NCI-H128 (cell line): ENCODE measurements around the gene MESP1.

Source experiments
- DNase-seq: peaks from one replicate; lab custom pipeline; 2025; ENCODE audit not compliant: unreplicated experiment; lab: John Stamatoyannopoulos, UW

Gene MESP1

DNA sequence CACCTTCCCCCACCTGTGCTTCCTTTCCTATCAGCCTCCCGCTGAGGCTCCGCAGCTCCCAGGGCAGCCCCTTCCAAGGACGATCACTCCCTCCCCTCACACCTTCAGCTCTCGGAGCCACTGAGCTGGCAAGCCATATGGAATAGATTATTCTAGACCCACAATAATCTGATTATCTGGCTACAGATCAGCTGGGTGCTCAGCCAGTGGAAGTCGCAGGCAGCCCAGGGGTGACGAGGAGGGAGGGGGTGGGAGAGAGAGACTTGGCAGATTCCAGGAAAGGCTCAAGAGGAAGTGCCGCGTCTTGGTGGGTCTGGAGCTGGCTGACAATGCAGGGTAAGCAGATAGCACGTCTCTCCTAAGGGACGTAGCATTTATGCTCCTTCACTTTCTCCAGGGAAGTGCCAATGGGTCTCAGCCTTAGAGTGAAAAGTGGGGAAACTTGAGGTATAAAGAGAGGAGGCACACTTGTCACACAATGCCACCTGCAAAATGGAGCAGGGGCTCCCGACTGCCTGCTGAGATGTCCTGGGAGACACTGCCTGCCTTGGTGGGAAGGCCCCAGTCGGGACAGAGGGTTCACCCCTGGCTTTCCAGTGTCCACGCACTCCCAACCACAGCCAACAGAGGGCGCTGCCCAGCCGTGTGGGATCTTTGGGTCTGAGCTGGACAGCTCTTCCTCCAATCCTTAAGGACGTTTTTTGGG lies 9.4 kb upstream of the MESP1 start:
- peak; percentile 14 for DNase-seq

DNA sequence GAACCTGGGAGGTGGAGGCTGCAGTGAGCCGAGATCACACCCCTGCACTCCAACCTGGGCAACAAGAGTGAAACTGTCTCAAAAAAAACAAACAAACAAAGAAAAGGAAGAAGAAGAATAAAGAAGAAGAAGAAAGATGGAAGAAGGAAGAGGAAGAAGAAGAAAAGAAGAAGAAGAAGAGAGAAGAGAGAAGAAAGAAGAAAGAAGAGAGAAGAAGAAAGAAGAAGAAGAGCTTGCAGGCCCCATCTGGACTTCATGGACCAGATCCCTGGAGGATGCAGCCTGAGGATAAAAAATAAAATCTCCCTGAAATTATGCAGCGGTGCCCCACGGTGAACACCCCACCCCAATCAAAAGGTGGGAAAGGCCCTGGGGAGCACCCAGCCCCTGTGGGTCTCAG lies 8.8 kb upstream of the MESP1 start:
- DNase-seq: no peak

DNA sequence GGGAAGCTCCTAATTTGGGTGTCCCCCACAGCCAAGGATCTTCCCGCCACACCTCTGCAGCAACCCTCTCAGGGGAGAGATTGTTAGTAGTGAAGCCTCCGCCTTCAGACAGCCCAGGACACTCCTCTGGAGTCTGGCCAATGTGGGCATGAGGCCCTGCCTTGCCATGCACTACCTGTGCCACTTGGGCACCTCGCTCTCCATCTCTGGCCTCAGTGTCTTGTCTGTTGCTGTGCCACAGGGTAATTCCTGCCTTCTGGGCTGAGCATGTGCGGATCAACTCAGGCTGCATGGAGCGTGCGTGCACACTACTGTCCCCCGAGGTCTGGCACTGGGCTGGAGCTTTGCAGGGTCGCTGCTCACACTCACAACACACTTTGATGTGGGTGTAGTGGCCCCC lies 7.9 kb upstream of the MESP1 start:
- no peak for DNase-seq

DNA sequence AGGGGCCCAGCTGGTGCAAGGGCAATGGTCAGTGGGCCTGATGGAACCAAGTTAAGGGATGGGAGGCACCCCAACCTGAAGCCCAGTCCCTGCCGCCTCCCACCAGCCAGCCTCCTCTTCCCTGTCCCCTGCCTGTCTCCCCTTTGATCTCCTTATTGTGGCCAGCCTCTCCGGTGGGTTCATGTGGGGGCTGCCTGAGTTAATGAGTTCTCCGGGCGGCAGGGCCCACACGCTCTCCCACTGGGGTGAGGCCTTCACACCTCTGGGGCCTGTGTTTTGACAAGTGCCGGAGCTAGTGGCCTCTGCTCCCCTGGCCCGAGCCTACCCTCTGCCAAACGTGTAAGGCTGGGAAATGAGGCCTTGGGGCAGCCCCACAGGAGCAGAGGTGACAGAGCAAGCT lies 7.2 kb upstream of the MESP1 start:
- no peak for DNase-seq

DNA sequence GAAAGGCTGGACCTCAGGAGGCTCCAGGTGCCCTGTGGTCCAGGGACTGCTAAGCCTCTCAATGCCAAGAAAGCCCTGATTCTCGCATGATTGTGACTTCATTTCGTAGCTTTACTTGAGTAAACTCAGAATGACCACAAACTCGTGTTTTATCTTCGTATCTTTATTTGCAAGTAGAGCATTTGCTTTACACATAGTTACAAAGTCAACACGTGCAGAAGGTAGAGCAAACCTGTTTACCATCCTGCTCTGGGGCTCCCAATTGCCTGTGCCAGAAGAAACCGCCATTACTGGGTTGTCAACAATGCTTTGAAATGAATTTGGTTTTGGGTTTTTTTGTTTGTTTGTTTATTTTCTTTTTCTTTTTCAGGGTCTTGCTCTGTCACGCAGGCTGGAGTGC lies 5.8 kb upstream of the MESP1 start:
- DNase-seq: no peak

DNA sequence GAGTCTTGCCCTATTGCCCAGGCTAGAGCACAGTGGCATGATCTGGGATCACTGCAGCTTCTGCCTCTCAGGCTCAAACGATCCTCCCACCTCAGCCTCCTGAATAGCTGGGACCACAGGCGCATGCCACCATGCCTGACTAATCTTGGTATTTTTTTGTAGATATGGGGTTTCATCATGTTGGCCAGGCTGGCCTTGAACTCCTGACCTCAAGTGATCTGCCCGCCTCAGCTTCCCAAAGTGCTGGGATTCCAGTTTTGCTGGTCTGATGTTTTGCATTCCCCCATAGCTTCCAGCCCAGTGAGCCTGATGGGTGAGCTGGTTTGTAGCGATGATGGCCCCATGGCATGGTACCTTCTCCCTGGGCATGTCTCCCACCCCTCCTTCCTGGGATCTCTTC lies 4.7 kb upstream of the MESP1 start:
- no peak for DNase-seq

DNA sequence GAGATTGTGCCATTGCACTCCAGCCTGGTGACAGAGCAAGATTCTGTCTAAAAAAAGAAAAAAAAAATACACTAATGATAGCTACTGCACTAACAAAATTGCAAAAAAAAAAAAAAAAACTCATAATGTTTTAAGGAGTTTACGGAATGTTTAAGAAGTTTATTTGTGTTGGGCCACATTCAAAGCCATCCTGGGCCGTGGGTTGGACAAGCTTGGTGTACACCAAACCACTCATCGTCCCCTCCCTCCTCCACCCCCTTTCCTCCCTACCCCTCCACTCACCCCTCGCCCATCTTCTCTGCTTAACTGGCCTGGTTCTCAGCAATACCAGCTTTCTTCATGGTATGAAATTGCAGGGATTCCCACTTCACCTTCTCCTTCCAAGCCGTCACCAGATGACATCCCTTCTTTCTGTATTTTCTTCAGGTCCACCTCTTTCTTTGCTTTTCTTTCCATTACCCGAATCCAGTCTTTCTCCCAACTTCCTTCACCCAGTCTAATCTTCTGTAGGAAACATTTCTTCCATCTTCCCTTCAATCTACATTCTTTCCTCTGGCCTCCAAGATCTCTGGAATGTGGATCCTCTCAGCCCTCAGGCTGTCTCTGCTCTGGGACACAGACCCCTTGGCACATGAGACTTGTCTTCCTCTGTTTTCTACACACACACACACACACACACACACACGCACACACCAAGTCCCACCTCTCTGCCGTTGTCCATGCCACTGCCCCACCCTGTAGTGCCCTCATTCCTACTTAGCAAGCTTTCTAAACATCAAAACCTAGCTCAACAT lies 3.5 kb upstream of the MESP1 start:
- DNase-seq: no peak

DNA sequence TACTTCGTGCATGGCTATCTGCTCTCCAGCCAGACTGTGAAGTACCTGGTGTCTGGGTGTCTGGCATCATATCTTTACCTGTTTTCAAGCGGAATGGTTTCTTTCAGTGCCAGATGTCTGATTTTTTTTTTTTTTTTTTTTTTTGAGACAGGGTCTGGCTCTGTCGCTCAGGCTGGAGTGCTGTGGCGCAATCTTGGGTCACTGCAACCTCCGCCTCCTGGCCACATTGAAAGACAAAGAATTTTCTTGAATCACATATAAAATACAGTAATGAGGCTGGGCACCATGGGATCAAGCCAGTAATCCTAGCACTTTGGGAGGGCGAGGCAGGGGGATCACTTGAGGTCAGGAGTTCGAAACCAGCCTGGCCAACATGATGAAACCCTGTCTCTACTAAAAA lies 2.8 kb upstream of the MESP1 start:
- no peak for DNase-seq

DNA sequence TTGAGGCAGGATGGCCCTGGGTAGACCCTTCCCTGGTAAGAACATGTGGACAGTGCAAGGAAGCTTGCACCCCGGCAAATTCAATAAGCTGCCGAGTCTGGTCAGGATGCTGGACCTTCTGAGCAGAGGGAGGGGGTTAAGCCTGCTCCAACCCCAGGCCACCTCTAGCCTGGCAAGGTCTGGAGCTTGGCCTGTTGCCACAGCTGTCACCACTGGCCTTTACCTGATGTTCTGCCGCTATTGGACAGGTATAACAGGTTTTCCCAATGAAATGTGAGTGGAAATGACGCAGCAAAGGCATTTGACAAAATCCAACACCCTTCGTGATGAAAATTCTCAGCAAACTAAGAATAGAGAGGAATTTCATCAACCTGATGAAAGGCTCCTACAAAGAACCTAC lies 699 bp upstream of the MESP1 start:
- DNase-seq: no peak

DNA sequence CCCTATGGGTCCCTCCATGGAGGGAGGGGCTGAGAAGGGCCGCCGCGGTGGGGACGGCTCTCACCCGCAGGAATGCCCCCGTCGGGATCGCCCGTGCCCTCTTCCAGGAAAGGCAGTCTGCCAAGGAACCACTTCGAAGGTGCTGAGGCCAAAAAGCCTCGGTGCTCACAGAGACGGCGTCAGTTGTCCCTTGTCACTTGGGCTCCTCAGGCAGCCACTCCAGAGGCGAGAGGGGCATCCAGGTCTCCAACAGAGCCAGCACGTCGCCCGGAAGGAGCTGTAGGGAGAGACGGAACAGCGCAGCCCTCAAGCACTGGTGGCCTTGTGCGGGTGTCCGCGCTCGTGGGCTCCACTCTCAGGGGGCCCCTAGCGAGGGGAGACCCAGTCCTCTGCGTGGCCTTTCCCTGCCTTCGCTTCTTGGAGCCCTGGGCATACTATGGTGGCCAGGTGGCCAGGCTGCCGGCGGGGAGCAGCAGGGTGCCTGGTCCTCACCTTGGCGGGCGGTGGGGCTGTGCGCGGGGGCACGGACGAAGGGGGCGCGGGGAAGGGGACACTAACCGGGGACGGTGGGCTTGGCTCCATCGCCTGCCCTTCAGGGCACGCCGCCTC lies 994 bp downstream of the MESP1 start:
- no peak for DNase-seq

DNA sequence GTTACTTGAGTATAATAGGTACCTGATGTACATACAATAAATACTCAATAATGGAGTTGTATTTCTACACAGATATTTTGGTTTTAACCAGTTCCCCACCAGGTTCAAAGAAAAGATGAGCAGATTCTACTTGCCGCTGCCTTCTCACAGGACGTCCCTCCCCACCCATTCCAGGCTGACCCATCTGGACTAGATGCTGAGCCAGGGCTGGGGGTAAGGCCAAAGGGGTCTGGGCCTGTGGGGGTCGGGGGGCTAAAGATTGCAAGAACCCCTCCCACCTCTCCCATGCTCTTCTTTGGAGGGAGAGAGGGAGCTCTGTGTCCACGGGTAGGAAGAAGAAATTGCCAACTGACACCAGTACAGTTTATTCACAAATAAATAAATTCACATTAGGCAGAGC lies 1.5 kb downstream of the MESP1 start:
- no peak for DNase-seq

DNA sequence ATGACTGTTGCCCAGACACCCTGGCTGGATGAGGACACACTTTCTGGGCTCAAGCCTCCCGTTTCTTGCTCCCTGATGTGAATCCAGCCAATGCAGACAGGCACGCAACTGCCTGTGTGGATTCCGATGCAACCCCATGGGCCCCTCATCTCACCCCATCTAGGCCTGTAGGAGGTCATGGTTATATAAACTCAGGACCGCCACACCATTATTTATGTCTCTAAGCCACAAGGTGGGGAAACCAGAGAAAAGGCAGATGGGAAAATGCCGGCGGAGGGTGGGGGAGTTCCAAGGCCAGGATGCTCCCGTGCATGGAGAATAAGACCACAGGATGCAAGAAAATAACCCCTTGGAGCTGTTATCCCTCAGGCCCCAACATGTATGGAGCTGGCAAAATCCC lies 2.0 kb downstream of the MESP1 start:
- no peak for DNase-seq

DNA sequence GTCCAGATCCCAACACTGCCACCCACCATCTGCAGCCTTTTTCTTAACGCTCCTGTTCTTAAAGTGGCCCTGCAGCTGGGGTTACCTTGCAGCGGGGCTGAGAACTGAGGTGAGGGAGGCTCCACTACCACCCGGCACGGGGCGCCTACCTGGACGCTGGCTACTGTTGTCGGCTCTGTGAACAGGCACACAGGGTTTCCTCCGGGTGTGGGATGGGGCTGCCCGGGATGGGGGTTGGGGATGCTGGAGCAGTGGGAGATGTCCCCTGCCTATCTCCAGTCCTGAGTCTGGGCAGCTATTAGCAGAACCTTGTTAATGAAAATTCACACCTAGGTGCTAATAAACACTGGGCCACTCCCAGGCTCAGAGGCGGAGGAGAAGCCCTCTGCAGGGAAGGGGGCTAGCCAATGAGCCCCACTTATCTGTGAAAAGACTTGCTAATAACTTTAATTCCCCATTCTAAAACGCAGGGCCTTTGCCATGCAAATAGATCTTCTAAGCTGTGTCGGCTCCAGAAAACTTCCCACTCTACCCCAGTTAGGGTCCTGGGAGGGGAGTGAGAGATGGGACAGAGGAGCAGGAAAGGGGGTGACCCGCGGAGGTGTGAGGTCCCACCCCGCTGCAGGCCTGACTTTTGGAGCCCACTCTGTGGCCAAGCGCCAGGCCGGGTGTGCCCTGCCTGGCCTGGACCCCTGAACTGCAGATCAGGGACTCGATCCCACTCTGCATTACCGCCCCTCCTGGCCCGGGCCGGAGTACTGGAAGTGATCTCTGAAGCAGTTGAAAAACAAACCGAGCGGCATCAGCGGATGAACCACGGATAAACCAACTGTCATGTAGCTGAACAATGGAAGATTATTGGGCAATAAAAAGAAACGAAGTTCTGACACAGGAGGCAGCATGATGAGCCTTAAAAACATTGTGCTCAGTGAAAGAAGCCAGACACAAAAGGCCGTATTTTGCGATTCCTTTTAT lies 3.1 kb downstream of the MESP1 start:
- DNase-seq: no peak

DNA sequence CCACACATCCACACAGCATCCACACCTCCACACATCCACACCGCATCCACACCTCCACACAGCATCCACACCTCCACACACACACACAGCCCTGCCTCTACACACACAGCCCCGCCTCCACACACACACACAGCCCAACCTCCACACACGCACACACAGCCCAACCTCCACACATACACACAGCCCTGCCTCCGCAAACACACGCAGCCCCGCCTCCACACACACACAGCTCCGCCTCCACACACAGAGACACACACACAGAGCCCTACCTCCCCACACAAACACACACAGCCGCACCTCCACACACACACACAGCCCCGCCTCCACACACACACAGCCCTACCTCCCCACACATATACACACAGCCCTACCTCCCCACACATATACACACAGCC lies 4.7 kb downstream of the MESP1 start:
- DNase-seq: no peak

DNA sequence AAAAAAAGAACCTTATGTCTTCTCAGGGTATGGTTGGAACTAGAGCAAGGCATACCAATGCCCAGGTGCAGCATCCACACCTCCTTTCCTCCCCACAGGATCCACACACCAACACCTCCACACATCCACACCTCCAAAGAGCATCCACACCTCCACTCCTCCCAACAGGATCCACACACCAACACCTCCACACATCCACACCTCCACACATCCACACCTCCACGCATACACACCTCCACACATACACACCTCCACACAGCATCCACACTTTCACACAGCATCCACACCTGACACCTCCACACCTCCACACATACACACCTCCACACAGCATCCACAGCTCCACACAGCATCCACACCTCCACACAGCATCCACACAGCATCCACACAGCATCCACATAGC lies 5.3 kb downstream of the MESP1 start:
- DNase-seq: no peak

DNA sequence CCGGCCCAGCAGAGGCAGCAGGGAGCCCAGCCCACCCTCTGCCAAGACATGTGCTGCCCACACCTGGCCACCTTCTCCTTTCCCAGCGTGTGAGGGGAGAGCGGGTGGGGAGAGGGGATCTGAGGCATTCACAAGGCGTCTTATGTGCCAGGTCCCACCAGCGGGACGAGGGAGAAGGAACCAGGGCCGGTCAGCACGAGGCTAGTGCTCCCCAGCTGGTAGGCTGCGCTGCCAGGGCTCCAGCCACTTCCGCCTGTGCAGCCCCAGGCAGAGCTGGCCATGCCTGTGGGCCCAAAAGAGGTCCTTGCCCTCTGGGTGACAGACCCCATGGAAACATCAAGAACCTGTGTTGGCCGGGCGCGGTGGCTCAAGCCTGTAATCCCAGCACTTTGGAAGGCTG lies 5.9 kb downstream of the MESP1 start:
- DNase-seq: no peak

DNA sequence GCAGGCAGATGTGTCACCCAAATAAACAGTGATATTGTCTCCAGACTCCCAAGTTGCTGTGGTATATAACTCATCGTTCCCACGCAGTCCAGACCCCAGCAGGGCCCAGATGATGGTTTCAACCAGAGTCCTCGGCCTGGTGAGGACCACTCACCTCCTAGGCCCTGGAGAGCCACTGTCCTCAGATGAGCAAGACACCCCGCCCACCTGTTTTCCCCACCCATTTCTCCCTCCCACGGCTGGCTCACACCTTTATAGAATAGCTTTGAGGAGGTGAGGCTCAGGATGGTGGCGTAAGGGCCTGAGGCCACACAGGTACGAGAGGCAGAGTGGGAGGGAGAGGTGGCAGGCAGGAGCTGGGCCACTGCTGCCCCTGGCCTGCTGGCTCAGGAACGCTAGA lies 7.5 kb downstream of the MESP1 start:
- DNase-seq: no peak

DNA sequence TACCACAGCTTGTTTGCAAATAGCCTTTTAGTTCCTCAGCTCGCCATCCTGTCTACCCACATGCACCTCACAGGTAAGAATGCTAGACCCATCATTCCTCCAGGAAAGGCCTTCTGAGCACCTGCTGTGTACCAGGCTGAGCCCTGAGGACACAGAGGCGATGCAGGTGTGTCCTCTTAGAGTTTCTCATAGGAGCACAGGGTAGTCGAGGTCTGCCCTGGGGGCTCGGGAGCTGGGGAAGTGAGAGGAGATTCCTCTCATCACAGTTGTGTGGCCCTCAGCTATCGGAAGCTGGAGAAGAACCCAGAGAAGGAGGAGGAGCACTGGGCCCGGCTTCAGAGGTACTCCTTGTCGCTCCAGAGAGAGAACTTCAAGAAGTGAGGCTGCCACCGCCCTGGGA lies 8.0 kb downstream of the MESP1 start:
- DNase-seq: no peak

DNA sequence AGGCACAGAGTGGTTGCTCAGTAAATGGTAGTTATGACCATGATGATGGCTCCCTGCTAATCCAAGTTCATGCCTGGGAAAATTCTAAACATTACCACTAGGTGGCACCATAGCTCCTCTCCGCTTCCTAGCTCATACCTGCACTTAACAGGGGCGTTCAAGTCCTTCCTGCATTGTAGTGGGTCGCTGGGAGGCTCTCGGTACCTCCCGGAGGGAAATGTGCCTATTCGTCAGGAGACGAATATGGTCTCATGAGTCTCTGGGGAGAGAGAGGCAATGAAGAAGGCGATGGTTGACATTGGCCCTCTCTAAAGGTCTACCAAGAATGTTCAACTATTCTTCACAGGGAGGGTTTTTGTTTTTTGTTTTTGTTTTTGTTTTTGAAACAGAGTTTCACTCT lies 10.9 kb downstream of the MESP1 start:
- DNase-seq: peak; percentile 55

DNA sequence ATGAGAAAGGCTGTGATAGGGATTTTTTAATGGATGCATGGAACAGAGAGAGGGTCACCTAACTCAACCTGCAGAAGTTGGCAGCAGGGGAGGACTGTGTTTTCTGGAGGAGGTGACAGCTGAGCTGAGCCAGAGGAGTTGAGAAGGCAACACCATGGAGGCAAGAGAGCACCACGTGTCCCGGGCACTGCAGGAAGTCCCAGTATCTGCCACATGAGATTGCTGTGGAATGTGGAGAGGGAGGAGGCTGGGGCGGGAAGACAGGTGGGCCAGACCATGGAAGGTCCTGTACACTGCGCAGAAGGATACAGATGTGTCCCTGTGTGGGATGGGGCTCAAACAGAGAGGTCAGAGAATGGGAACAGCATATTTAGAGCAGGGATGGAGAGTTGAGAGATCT lies 15.3 kb downstream of the MESP1 start:
- DNase-seq: no peak

DNA sequence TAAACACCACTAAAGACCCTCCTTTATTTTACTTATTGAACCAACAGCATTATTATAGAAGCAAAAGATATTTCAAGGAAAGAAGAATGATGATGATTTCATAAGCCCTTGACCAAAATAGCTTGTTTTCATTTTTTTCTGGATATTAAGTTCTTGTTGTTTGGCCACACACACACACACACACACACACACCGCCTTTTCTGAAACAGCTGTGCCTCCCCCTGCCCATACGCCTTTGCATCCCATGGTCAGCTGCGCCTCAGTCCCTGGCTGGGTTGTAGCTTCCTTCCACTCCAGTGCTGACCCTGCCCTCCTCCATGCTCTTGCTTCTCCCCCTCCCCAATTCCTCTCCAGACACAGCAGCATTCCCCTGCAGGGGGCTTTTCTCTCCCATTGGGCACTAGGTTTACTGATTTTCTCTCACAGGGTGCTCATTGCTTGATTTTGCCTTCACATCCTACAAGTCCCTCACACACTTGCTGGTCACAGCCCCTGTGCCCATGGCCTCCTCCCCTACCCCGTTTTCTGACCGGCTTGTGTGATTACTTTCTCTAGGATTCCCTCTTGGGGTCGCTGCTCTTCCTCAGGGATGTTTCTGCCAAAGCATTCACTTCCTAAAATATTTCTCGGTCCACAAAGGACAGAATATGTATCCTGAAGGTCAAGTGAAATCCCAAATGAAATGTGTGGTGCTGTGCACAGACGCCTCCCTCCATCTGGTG lies 18.4 kb downstream of the MESP1 start:
- no peak for DNase-seq
